NCI-H1417 (cell line): Measurements from ENCODE around the gene DEAF1.
"Not testable (repeated sequence)": the region's sequence is repeated elsewhere in the genome, so short reads cannot be mapped to it uniquely, and the experiment has no call there.

ENCODE experiments used
- DNase-seq, 3 experiments: peaks; one replicate each; lab custom pipeline; 2025; lab: John Stamatoyannopoulos, UW

The DEAF1 gene

DNA sequence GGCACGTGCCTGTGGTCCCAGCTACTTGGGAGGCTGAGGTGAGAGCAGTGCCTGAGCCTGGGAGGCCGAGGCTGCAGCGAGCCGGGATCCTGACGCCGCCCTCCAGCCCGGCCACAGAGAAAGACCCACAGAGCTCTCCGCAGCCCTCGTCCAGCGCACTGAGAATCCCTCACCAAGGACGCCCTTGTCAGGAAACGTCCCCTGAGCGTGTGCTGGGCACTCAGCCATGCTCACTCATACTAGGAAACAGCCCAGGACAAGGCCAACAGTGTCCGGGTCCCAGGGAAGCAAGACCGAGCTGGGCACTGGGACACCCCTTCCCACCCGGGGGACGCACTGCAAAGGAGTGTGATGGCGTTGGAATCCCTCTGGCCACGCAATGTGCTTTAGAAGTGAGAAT lies 14.5 kb downstream of the DEAF1 start:
- no peak for DNase-seq

DNA sequence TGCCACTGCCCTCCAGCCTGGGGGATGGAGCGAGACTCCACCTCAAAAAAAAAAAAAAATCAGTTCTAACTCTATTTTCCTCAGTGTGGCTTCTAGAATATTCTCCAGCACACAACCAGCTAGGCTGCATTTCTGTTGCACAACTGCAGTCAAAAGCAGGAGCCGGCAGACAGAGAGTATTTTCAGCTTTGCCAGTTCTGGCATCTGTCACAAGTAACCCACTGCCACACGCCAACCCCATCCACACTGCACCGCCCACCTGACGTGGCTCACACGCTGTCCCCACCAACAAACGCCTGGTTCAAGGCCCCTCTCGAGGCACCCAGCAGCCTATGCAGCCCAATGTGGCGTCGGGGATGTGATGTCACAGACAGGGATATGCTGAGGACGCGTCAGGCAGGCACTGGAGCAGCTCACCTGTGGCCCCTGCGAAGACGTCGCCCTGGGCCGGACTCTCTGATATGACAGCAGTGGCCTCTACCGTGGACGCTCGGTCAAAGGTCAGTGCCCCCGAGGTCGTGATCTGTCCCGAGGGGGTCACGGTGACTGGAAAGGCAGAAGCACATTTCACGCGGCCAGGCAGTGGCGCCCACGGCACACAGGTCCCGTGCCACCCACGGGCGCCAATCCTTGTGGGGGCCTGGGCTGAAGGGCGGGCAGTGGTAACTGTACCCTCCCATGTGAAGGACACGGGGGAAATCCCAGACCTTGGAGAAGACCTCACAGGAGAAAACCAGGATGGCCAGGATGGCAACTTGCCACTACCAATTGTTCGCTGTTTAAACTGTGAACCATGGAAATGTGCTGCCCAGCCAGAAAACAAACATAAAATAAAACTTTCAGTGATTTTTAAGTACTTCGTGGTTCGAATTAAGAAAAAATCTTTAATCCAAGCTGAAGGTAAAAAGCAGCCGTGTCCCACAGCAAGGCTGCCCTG lies 15.5 kb downstream of the DEAF1 start:
- no peak for DNase-seq

DNA sequence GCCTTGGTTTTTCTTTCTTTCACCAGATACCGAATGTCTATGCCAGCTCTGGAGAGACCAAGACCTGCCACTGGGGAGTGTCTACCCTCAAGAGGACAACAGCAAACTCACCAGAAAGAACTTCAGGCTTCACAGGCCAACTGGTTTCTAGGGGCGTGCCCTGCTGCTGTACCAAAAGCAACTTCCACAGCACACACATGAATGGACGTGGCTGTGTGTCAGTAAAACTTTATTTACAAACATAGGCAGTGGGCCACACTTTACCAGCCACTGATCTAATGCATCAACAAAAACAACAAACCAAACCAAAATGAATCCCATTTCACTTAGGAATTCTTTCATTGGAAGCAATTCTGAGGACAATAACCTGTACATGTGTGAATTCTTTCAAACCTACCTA lies 16.7 kb downstream of the DEAF1 start:
- DNase-seq: no peak

DNA sequence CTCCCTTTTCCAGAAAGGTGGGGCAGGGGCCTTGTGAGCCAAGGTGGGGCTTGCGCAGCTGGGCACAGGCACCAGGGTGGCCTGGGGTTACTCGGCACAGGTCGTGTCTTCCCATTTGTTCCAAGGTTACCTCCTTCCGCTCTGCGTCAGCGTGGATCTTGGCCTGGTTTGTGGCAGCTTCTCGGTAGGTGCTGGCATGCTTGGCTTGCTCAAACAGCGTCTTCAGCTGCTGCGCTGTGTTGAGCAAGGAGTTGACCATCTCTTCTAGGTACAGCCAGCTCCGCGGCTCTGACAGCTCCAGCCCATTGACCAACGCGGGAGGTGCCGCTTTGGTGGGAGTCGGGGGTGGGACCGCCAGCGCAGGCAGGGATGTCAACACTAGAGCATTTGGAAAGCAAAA lies 20.6 kb downstream of the DEAF1 start:
- no peak for DNase-seq

- no peak for DNase-seq
These were observed 21.2 kb downstream of the DEAF1 start for GRCh38 chr11:673866-674265.

GRCh38 chr11:665704-666281 lies 29.2 kb downstream of the DEAF1 start:
- no peak for DNase-seq

DNA sequence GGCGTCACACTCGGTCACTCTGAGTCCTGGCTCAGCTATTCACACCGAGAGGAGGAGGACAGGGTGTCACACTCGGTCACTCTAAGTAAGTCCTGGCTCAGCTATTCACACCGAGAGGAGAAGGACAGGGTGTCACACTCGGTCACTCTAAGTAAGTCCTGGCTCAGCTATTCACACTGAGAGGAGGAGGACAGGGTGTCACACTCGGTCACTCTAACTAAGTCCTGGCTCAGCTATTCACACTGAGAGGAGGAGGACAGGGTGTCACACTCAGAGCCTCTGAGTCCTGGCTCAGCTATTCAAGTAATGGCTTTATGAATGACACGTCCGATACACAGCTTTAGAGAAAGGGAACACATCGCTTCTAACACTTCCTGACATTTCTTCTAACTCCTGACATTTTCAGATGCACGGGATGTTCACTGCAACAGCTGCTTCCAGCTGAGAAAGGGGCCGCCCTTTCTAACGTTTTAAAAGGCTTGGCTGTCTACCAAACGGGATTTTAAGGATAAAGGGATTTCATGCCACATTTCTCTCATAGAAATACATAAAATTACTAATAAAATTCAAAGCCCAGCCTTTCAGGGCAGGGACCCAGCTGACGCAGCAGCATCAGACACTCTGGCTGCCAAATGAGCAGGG lies 29.8 kb downstream of the DEAF1 start:
- no peak for DNase-seq

DNA sequence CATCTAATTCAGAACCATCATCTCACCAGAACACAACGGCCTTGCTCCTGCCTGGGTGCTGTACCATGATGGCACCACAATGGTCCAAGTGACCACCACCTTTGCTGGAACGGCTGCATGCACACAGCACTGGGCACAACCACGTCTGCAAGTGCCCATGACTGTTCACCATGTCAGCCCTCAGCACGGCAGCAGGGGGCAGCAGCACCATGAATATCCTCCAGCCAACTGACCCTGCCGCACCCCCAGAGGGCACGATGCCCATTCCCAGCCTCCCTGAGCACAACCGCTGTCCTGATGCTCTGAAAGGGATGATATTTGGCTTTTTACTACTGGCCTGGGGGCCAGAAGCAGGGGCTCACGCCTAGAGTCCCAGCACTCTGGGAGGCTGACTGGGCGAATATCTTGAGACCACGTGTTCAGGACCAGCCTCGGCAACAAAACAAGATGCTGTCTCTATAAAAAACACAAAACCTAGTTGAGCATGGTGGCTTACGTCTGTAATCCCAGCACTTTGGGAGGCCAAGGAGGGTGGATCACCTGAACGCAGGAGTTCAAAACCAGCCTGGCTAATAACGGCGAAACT lies 32.2 kb downstream of the DEAF1 start:
- DNase-seq: peak; percentile 10 to 37 (median 10)

GRCh38 chr11:660681-661444 lies 34.2 kb downstream of the DEAF1 start:
- DNase-seq: no peak

DNA sequence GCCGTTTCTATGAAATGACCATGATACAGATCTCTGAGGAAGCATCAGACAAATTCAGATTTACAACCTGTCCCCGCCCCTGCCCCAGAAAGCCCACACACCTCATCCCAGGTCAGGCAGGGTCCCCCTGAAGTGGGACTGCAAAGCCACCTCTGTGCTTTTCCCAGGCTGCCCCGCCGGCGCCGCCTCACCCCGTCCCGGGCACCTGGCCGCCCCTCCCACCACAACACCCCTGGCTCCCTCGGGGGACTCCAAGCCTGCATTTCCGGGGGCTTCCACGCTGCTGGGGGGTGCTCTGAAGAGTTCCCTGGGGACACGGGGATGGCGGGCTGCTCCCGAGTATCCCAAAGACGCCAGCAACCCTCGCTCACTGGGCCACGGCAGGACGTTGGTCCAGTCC lies 34.7 kb downstream of the DEAF1 start:
- no peak for DNase-seq

DNA sequence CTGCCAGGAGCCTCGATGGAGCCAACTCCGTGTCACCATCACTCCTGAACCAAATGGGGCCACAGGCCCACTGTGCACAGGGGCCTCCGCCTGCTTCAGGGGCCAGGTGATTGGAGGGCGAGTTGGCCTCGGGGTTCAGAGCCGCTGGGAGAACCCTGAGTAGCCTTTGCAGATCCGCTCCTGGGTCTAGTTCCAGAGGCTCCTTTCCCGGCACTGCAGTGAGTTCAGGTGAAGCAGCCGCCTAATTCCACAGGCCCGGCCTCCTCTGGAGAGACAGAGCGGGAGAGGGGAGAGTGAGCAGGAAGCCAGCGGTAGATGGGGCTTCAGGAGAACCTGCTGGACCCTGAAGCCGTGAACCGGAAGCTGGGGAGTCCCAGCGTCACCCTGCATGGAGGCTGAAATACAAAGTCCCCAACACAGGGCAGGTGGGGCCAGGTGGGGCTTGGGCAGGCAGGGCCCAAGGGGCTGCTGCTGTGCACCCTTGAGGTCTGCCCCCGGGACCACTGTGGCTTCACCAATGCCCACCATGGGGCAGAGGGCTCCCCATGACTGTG lies 35.4 kb downstream of the DEAF1 start:
- DNase-seq: no peak

DNA sequence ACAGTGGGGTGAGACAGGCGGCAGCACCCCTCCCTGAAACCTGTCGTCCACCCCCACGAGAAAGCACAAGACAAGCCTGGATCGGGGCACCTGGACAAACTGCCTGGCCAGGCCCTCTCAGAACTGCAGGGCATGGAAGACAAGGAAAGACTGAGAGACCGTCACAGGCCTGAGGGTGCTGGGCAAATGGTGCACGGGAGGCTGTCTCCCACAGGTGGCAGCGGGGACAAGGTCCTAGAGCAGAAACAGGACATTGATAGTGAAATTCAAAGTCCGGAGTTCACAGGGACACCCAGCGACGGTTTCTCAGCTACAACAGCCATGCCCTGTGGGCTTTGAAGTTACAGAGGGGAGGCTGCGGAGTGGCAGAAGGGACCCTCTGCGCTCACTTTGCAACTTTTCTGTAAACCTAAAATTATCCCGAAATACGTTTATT lies 37.3 kb downstream of the DEAF1 start:
- no peak for DNase-seq

GRCh38 chr11:656866-657265 lies 38.2 kb downstream of the DEAF1 start:
- DNase-seq: no peak

GRCh38 chr11:656426-656825 lies 38.6 kb downstream of the DEAF1 start:
- DNase-seq: no peak

- DNase-seq: no peak
These were observed 39.8 kb downstream of the DEAF1 start for GRCh38 chr11:655036-655726.

- DNase-seq: not testable (repeated sequence)
These were observed 40.6 kb downstream of the DEAF1 start for GRCh38 chr11:654444-654843.

GRCh38 chr11:653837-654236 lies 41.2 kb downstream of the DEAF1 start:
- DNase-seq: no peak

DNA sequence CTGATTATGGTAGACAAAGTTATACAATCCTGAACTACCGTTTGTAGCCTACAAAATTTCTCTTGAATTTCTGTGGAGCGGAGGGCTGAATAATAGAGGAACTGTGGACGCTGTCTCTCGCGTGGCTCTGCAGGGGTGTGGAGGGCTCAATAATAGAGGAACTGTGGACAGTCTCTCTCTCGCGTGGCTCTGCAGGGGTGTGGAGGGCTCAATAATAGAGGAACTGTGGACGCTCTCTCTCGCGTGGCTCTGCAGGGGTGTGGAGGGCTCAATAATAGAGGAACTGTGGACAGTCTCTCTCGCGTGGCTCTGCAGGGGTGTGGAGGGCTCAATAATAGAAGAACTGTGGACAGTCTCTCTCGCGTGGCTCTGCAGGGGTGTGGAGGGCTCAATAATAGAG lies 41.9 kb downstream of the DEAF1 start:
- DNase-seq: not testable (repeated sequence)

- DNase-seq: no peak
These were observed 44.5 kb downstream of the DEAF1 start for GRCh38 chr11:650482-650881.

GRCh38 chr11:647672-648158 lies 47.3 kb downstream of the DEAF1 start:
- not testable (repeated sequence) for DNase-seq

- no peak for DNase-seq
These were observed 48.8 kb downstream of the DEAF1 start for GRCh38 chr11:646214-646613.
